H1 (cell line): ENCODE measurements around the gene MRPS24.

Experiments used
- BCL11A ChIP-seq, 2 experiments: IDR thresholded peaks; one replicate each; pipeline ENCODE4 v1.6.1; 2011; ENCODE audit warnings: low read depth in 2 of 2, low read length in 2 of 2, mild to moderate bottlenecking in 2 of 2
- GABPA ChIP-seq: IDR thresholded peaks from 2 replicates; pipeline ENCODE4 v1.6.1; 2011; ENCODE audit warnings: mild to moderate bottlenecking, low read length, moderate library complexity, borderline replicate concordance; ENCODE audit not compliant: insufficient read depth
- HDAC2 ChIP-seq, 2 experiments: fragments of 300-600 bp in 1 of 2; sonication (generic) in 1 of 2; IDR thresholded peaks; 2 replicates each; pipeline ENCODE4 v1.6.1; 2011 to 2012; ENCODE audit warnings: low read depth in 2 of 2, low read length in 2 of 2, mild to moderate bottlenecking in 2 of 2, moderate library complexity in 2 of 2, borderline replicate concordance in 1 of 2, inconsistent platforms in 1 of 2
- POLR2A ChIP-seq, 2 experiments: IDR thresholded peaks; 1 replicate in 1 of 2; 2 replicates in 1 of 2; pipeline ENCODE4 v1.6.1; 2011; ENCODE audit warnings: low read depth in 2 of 2, low read length in 2 of 2, mild to moderate bottlenecking in 2 of 2; ENCODE audit errors: control extremely low read depth in 1 of 2
- RAD21 ChIP-seq, 2 experiments: IDR thresholded peaks in 1 of 2; conservative IDR thresholded peaks in 1 of 2; 2 replicates each; pipeline ENCODE4 v1.6.1; 2011; ENCODE audit warnings: low read depth in 2 of 2, low read length in 2 of 2, improper control_type of control experiment in 1 of 2, inconsistent platforms in 1 of 2, mild to moderate bottlenecking in 1 of 2, moderate library complexity in 1 of 2
- RNF2 ChIP-seq: fragments of 200-900, 300-1000 bp; sonication (generic); IDR thresholded peaks from 2 replicates; pipeline ENCODE4 v1.7.1; 2016; ENCODE audit warnings: borderline replicate concordance, low read depth, mild to moderate bottlenecking, antibody characterized with exemption, low read length; ENCODE audit not compliant: poor library complexity, severe bottlenecking; ENCODE audit errors: missing control alignments
- SP1 ChIP-seq: IDR thresholded peaks from 2 replicates; pipeline ENCODE4 v1.6.1; 2011; ENCODE audit warnings: low read depth, low read length
- SUZ12 ChIP-seq: fragments of 200-600 bp; sonication (generic); IDR thresholded peaks from 2 replicates; pipeline ENCODE4 v1.6.1; 2012; ENCODE audit warnings: mild to moderate bottlenecking, inconsistent platforms, low read length, moderate library complexity, mixed read lengths
- YY1 ChIP-seq: IDR thresholded peaks from 2 replicates; pipeline ENCODE4 v1.6.1; 2011; ENCODE audit warnings: low read depth, mild to moderate bottlenecking, low read length
- TF ChIP-seq, protein P1 (sequence below), 3 experiments: IDR thresholded peaks; 1 replicate in 2 of 3; 2 replicates in 1 of 3; pipeline versions ENCODE4 v1.5.1 to v1.6.1; 2011; ENCODE audit warnings: low read length in 3 of 3, mild to moderate bottlenecking in 3 of 3, inconsistent platforms in 2 of 3, low read depth in 1 of 3, moderate library complexity in 1 of 3; ENCODE audit not compliant: insufficient read depth in 1 of 3; ENCODE audit errors: control extremely low read depth in 1 of 3
- TF ChIP-seq, protein P2 (sequence below): IDR thresholded peaks from 2 replicates; pipeline ENCODE4 v1.6.1; 2012; ENCODE audit warnings: inconsistent platforms
- TF ChIP-seq, protein P3 (sequence below): IDR thresholded peaks from 2 replicates; pipeline ENCODE4 v1.6.1; 2011; ENCODE audit warnings: low read length, improper control_type of control experiment

DNA sequence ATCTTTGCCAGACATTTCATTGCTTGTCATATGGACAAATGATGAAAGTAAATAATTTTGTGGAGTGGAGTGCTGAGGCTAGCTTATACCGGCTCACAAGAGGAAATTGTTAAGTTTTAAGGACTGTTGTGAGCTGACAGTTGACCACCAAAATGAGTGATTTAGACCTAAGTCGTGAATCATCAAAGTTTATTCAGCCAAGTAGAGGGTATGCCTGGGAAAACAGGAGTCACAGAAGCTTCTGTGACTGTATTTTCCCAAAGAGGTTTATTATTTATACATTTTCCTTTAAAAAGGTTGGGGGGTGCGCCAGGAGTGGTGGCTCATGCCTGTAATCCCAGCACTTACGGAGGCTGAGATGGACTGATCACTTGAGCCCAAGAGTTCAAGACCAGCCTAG, 21.8 kb downstream of the MRPS24 start:
- TF ChIP-seq RNF2 (no peak), HDAC2 (IDR thresholded peaks at IDR 0.05; ENCODE audit: borderline replicate concordance in 1 of 2, low read depth in 2 of 2, low read length in 2 of 2) (no peak), SUZ12 (no peak), GABPA (no peak), RAD21 (IDR thresholded peaks at IDR 0.05 in 1 of 2, conservative IDR thresholded peaks at IDR 0.05 in 1 of 2; ENCODE audit: low read depth in 2 of 2, low read length in 2 of 2) (no peak), POLR2A (IDR thresholded peaks at IDR 0.05; ENCODE audit: control extremely low read depth in 1 of 2, low read depth in 2 of 2, low read length in 2 of 2) (no peak), YY1 (no peak), SP1 (no peak), BCL11A (IDR thresholded peaks at IDR 0.05; ENCODE audit: low read depth in 2 of 2, low read length in 2 of 2) (no peak)
- TF ChIP-seq, protein P1, sequence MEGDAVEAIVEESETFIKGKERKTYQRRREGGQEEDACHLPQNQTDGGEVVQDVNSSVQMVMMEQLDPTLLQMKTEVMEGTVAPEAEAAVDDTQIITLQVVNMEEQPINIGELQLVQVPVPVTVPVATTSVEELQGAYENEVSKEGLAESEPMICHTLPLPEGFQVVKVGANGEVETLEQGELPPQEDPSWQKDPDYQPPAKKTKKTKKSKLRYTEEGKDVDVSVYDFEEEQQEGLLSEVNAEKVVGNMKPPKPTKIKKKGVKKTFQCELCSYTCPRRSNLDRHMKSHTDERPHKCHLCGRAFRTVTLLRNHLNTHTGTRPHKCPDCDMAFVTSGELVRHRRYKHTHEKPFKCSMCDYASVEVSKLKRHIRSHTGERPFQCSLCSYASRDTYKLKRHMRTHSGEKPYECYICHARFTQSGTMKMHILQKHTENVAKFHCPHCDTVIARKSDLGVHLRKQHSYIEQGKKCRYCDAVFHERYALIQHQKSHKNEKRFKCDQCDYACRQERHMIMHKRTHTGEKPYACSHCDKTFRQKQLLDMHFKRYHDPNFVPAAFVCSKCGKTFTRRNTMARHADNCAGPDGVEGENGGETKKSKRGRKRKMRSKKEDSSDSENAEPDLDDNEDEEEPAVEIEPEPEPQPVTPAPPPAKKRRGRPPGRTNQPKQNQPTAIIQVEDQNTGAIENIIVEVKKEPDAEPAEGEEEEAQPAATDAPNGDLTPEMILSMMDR (IDR thresholded peaks at IDR 0.05; ENCODE audit: control extremely low read depth in 1 of 3, insufficient read depth in 1 of 3, low read depth in 1 of 3, low read length in 3 of 3) = no peak
- TF ChIP-seq, protein P2, sequence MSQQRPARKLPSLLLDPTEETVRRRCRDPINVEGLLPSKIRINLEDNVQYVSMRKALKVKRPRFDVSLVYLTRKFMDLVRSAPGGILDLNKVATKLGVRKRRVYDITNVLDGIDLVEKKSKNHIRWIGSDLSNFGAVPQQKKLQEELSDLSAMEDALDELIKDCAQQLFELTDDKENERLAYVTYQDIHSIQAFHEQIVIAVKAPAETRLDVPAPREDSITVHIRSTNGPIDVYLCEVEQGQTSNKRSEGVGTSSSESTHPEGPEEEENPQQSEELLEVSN = no peak
- TF ChIP-seq, protein P3, sequence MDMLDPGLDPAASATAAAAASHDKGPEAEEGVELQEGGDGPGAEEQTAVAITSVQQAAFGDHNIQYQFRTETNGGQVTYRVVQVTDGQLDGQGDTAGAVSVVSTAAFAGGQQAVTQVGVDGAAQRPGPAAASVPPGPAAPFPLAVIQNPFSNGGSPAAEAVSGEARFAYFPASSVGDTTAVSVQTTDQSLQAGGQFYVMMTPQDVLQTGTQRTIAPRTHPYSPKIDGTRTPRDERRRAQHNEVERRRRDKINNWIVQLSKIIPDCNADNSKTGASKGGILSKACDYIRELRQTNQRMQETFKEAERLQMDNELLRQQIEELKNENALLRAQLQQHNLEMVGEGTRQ = no peak
